GM19467 (cell line): ENCODE results near the gene CSGALNACT2.

Experiments used
- ATAC-seq: cut with Tn5 transposase; IDR thresholded peaks from one replicate; pipeline ENCODE4 v1.9.1; 2021; ENCODE audit warnings: mild to moderate bottlenecking, moderate library complexity; ENCODE audit not compliant: unreplicated experiment

The CSGALNACT2 gene

DNA sequence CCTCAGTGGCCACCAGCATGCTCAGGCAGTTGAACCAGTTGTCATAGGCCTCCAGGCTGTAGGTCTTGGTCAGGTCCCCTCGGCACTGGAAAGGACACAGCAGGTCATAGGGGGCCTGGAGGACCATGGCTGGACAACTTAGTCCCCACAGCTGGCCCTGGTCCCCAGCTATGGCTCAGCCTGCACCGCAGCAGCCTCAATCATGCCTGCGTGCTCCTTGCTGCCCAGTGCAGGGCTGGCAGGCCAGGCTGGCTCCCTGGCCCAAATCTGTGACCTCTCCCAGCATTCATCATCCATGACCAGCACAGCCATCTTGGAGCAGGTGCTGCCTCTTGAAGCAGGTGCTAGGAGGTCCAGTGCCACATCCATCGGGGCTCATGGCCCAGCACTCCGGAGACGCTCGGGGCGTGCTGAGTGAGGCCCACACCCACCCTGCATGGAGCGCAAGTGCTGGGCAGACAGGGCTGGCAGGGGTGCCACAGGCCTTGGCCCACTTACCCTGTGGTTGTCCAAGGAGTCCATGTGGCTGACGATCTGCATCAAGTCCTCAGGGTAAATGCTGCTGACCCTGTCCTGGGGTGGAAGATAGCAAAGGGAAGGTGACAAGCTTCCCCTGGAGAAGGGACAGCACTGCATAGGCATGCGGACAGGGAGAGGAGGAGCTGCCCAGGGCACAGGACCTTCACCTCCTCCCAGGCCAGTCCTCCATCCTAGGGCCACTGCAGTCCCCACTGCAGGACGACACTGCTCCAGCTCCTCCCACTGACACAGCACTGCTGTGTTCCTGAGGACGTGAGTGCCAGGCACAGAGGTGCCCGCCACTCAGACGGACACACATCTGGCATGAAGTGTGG, 61.7 kb downstream of the CSGALNACT2 start:
- ATAC-seq: no peak

DNA sequence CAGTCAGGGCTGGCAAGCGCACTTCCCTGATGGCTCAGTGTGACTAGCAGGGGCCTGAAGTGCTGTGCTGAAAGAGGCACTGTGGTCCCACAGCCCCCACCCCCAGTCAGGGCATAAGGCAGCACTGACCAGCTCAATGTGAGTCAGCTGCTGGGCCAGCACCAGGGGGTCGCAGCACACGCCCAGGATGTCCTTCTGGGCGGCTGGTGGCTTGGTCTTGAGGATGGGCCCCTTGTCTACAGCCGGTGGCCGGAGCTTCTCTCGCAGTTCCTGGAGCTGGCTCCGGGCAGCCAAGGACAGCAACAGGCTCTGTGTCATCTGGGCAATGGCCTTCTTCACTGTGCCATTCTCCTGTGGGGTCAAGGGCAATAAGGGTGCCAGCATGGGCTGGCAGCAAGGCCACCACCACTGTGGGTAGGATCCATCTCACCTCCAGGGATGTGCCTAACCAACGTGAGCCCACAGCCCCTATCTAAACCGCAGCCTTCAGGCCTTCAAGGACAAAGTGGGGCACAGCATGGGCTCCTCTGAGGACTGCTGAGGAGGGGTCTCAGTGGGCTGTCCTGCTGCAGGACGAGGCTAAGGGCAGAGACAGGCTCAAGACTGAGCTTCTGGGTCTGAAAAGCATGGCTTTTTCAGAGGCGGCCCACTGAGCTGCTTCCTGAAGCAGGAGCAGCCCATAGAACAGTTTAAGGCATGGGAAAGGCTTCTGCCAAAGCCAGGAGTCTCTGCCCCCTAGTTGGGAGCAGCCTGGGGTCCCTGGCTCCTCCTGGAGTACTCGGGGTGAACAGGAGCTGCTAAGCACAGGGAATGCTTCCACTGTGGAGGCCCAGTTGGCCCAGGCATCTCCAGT, 62.5 kb downstream of the CSGALNACT2 start:
- ATAC-seq: no peak

DNA sequence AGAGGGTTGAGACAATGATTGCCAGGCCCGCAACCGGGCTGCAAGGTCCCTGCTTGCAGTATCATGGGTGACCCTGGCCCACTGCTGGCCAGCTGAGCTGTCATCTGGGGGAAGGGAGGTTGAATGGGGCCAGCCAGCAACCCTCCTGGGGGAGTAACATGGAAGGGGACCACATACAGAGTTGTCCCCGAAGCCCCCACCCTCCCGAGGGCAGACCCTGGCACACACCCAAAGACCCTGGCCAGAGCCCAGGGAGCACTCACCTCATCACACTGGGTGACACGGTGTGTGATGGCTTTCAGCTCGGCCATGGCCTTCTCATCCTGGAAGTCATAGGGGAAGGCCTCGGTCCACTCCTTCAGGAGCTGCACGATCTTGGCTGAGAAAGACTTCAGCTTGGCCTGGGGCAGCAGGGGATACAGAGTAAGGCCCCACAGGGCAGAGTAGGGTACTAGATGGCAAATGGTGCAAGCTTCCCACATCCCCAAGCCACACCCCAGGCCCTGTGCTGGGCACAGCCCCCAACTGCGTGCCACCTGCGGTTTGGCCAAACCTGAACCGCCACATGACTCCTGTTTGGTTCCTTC, 63.4 kb downstream of the CSGALNACT2 start:
- ATAC-seq: no peak

DNA sequence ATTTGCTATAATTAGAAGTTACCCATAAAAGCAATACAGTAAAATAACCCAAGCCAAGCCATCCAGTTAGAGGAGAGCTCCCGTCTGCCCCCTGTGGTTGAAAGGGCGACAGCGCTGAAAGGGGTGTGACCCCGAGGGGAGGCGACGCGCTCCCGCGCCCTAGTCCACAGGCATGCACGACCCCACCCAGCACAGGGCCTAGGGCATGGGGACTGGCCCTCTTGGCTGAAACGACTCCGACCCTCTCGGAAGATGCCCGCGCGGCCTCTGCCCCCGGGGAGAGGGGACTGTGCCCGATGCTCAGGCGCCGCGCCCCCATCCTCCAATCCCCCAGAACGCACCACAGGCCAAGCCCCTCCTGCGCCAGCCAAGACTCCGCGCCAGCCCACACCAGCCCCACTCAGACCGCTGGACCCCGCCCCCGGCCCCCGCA, 64.0 kb downstream of the CSGALNACT2 start:
- ATAC-seq: peak; percentile 53

DNA sequence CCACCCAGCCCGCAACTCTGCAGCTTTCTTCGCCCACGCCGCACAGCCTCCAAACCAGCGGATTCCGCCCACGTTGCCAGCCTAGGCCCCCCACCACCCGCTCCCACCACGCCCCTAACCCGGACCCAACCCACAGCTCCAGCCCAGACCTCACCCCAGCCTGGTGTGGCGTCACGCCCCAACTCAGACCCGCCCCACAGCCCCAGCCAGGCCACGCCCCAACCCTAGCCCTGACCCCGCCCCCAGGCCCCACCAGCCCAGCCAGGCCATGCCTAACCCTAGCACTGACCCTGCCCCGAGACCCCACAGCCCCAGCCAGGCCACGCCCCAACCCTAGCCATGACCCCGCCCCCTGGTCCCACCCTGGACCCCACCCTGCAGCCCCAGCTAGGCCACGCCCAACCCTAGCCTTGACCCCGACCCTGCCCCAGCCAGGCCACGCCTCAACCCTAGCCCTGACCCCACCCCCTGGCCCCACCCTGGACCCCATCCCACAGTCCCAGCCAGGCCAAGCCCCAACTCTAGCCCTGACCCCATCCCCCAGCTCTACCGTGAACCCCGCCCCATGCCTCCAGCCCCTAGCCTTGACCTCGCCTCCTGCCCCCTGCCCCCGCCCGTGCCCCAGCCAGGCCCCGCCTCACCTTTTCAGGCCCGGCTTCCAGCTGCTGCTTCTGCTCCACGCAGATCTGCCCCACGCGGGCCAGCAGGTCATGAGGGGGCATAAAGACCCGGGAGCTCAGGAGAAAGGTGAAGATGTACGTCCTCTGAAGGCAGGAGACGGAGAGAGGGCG, 64.6 kb downstream of the CSGALNACT2 start:
- ATAC-seq: no peak

DNA sequence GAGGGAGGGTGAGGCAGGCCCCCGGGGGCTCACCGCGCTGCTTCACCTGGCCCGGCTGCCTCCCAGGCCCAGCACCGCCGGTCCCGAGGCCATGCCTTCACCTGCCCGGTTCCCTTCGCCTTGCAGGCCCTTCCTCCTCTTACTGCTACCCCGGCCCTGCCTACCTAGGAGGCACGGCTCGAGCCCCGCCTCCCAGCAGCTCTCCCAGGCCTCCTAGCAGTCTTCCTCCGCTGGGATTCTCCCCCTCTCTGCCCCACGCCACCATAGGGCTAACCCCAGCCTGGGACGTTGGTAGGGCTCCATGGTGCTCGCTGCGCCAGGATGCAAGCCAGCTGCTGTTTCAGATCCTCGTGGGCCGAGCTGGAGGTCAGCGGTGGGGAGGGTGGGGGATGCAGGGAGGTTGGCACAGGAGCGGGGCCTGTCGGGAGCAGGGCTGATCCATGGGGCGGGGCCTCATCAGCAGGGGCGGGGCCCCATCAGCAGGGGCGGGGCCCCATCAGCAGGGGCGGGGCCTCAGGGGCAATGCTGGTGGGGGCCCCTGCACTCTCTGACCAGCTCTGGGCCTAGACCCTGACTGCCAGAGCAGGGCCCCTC, 65.3 kb downstream of the CSGALNACT2 start:
- no peak for ATAC-seq

DNA sequence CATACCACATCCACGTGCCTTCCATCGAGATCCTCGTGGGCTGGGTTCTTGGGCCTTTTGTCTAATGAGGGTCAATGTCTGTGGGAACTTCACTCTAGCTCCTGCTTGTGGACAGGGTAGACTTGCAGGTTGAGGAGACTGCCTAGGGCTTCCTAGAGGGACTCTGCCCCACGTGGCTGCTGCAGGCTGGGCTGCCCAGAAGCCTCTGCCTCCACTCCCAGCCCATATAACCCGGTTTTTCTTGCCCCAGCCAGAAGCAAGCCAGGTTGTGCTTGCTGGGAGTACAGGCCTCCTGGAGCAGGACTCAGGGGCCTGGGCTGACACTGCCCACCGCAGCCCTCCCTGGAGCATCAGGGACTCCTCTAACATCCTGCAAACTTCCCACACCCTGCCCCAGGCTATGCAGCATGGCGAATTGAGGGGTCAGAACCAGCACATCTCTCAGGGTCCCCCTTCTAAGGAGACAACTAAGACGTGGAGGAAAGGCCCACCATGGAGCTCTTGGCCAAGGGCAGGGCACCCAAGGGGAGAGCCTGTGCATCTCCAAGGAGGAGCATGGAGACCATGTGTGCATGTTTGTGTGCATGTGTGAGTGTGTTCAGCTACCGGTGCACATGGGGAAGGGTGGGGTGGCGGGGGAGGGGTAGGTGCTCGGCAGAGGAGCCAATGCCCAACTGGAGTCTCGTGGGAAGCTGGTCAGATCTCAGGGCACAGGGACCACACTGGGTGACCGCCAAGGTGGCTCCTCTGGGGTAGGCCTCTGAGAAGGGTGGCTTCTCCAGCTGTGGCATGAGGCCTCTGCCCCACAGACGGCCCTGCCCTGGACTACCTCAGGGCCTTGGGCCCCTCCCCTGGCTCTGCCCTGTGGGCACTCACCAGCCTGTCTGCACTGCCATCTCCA, 66.0 kb downstream of the CSGALNACT2 start:
- ATAC-seq: no peak

DNA sequence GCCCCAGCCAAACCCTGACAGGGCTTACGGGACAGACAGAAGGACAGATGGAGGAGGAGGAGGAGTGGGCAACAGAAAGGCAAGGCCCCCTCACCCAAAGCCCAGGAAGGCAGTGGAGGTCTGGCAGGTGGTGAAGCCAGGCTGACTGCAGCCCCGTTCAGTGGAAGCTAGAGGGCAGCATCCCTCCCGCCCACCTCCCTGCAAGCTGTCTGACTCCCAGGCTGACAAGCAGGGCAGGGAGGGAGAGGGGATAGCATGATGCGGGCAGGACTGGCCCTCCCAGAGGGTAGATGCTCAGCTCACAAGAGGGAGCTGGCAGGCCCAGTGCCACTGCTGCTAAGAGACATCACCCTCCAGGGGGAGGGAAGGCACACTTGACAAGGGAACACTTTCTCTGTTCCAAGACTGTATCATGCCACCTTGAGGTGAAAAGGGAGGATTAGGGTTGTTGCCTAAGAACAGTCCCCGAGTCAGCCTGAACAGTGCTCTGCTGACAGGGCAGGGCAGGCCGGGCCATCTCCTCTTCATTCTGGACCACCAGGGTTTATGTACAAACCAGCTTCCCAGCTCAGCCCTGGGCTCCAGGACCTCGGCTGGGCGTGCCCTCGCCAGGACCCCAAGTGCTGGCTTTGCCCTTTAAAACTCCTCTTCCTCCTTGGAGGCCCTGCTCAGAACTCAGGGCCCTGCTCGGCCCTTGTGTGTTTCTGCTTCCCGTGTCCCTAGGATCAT, 66.9 kb downstream of the CSGALNACT2 start:
- peak; percentile 78 for ATAC-seq

DNA sequence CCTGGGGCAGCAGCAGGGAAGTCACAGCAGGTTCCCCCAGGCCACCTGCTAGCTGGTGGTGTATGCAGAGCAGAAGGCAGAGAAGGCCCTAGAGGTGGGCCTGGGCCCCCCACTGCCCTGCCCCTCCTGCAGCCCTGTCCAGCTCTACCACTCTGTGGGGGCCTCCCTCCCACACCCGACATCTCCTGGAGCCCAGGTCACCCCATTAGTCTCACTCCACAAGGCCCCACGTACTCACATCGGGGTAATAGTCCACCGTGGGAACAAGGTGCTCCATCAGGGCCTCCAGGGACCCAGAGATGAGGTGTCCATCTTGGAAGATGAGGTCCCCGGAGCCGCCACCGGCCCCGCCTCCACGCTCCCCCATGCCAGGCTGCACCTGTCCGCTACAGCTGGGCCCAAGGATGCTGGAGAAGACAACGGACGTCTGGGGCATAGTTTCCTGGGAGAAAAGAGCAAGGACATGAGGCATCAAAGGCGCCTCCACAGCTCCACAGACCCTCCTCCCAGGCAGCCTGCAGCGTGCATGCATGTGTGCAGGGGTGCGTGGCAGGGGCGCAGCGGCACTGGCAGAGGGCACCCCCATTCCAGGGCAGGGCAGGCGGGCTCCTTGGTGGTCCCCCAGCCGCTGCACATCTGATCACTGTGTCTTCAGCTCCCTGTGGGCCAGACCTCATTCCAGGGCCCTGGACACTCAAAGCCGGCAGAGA, 67.6 kb downstream of the CSGALNACT2 start:
- no peak for ATAC-seq

DNA sequence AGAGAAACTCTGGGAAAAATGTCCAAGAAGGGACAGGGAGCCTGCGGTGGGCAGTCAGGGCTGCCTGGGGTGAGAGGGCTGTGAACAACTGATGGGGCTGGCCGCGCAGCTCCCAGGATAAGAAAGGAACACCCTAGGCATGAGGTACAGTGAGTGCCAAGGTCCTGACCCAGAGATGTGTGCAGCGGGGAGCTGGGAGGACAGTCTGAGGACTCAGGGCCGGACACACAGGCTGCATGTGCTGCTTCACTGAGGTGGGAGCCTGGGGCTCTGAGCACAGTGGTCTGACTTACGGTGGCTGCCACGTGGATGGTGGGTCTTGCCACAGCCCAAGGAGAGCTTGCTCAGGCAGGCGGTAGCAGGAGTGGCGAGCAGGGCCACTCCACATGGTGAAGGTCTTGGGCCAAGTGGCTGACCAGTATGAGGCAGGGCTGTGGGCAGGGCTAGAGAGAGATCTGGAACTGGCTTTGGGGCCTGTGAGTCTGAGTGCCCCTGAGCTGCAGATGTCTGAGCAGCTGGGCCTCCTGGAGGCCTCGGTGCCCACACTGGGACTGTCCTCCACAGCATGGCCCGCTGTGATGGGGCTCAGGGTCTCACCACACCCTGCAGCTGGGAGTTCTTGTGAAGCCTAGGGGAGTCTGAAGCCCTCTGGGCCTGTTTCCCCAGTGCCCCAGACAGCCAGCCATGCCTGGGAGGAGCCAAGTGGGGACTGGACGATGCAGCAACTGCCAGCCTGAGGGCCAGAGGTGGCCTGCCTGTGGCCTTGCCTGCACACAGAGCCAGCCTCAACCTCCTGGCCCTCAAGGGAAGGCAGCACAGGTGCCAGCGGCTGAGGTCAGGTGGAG, 68.4 kb downstream of the CSGALNACT2 start:
- ATAC-seq: no peak

DNA sequence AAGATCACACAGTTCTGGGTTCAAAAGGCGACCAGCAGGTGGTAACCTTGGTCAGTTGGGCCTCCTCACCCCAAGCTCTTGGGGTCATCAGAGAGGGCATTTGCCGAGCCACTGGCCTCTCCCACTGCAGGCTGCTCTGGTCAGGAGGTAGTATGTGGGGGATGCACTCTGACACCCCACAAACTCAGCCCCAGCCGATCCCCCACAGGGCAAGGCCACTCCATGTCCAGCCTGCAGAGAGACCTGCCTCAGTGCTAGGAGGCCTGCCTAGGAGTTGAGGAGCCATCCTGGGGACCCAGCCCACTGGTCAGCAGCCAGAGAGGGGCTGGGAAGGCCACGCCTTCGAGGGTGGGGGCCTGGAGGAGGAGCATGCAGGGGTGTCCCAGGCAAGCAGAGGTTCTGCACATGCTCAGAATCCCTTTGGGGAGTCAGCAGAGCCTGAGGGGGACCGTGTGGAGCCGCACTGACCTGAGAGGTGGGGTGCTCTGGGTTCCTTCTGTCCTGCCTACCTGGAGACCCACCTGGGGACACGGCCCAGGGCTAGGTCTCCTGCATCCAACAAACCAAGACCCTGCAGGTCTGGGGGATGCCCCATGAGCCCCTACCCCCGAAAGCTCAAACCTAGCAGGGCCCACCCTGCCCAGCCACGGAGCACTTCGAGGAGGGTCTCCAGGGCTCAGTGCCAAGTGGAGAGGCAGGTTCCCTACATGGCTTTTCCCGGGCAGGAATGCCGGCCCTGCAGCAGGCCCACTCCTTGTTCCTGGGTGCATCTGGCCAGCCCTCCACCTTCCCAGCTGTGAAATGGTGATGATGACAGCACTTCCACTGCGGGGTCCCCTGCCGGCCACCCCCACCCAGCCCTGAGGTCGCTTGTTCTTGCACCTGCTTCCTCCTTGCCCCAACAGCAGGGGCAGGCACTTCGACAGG, 70.2 kb downstream of the CSGALNACT2 start:
- ATAC-seq: no peak

DNA sequence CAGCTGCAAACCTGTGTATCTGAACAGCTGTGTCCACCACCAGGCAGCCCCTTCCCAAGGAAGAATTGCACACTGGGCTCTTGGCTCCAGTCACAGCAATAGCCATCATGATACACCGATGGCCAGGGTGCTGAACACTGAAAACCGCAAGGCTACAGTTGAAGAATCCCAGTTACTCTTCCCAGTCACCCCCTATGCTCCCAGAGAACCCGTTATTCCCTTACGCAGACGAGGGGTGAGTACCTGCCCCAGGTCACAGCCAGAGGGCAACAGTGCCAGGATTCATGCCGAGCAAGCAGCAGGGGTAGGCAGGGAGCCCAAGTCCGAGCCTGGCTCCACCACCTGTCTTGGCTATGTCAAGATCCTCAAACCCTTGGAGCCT, 70.8 kb downstream of the CSGALNACT2 start:
- no peak for ATAC-seq

DNA sequence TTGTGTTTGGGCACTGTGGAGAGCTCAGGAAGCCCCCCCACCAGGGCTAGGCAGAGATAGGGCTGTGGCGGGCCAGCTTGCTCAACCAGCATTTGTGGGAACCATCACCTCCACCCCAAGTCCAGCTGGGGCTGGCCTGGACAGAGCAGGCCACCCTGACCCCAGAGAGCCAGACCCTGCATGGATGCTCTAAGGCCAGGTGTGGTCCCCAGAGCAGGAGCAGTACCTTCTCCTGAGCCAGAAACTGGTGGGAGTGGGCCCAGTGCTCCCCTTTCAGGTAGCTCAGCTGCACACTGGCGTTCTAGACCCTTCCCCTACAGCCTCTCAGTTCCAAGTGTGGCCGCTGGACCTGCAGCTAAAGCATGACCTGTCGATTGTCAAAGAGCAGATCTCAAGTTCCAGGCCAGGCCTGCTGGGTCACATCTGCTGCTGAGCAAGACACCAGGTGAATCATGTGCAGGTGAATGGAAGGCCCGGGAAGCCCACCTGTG, 71.5 kb downstream of the CSGALNACT2 start:
- no peak for ATAC-seq

DNA sequence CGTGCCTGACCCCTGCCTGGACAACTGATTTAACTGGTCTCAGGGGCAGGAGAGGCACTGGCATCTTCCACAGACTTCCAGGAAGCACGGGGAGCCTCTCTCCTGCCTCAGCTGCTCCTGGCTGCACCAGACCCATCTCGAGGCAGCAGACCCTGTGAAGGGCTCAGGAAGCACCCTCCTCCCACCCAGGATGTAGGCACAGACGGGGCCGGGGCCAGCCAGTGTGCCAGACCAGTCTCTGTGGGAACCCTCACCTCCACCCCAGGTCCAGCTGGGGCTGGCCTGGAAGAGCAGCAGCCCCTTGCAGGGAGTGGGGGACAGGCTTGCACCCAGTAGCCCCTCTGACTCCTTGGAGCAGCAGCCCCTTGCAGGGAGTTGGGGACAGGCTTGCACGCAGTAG, 72.3 kb downstream of the CSGALNACT2 start:
- no peak for ATAC-seq

DNA sequence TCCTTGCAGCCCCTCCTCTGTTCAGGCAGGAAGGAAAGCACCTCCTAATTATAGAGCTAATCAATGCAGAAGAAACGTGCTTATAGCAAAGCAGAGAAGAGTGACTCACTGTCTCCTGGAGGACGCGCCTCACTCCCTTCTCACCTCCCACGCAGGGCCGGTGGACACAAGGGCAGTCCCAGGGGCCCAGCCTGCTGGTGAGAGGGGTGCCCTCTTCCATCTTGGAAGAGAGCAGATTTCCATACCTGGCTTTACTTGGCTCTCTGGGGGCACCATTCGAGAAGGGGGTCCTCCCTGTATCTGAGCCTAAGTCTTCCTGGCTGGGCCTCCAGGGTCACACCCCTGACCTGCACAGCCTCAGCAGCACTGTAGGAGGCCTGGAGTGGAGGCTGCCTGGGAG, 72.8 kb downstream of the CSGALNACT2 start:
- no peak for ATAC-seq

DNA sequence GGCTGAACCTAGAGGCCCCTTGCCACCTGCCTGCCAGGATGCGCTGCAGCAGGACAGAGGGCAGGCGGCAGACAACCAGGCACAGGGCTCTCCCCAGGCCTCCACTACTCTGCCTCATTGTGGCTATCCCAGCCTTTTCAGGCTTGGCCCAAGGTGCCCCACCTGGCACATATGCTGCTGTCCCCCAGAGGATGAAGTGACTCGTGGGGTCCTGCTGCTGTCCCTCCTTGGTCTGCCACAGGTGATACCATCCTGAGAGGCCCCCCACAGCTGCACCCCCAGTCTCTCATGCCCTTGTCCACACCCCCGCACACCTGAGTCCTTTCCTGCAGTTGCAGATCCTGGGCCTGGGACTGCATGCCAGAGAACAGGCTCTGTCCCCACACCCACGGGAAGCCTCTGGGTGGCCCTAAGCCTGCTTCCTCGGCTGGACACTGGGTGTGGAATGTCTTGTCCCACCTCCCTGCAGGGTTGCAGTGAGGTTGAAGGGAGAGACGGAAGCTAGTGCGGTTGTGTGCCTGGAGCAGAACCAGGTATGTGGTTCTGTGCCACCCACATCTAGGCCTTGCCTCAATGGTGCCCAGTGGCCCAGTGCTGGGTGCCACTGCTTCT, 73.3 kb downstream of the CSGALNACT2 start:
- no peak for ATAC-seq
